AG08395 (cell line): ENCODE measurements around the gene CLSTN3.

ENCODE experiments used
- DNase-seq: peaks from one replicate; pipeline ENCODE4 v3.0.0; 2012; ENCODE audit warnings: mixed read lengths, low spot score

CLSTN3 gene

GRCh38 chr12:7125632-7126227, 4.4 kb upstream of the CLSTN3 start:
- DNase-seq = no peak

GRCh38 chr12:7127916-7128626, 2.1 kb upstream of the CLSTN3 start:
- DNase-seq = no peak

DNA sequence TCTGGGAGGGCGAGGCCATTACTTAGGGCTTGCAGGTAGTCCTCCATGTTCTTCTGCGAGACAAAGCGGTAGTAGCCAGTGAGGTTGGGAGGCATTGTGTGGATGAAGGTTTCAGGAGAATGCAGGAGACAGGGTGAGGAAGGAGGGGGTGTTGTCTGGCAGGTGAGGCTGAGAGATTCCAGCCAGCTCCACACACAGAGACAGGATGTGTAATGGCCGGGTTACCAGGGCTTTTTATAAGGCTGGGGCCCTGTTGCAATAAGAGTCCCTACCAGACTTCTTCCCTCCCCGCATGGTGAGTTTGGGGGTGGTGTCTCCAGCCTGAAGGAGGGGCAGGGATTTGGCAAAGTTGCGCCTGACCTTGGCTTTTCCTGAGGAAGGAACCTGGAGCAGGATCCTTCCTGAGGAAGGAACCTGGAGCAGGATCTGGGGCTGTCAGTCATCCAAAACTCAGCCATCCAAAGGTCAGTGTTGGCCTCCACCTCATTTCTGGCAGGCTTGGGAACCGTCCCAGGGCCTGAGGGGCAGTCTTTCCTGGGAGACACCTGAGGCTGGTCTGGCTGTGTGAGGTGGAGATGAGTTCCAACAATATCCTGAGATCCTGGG, 1.4 kb upstream of the CLSTN3 start, which contains the start of gene RBP5:
Gene RBP5, minus strand, starts transcription at position 209 of the 606 bp plus-strand sequence. Its CDS starts 114 bp downstream, at position 95.
- DNase-seq = no peak

DNA sequence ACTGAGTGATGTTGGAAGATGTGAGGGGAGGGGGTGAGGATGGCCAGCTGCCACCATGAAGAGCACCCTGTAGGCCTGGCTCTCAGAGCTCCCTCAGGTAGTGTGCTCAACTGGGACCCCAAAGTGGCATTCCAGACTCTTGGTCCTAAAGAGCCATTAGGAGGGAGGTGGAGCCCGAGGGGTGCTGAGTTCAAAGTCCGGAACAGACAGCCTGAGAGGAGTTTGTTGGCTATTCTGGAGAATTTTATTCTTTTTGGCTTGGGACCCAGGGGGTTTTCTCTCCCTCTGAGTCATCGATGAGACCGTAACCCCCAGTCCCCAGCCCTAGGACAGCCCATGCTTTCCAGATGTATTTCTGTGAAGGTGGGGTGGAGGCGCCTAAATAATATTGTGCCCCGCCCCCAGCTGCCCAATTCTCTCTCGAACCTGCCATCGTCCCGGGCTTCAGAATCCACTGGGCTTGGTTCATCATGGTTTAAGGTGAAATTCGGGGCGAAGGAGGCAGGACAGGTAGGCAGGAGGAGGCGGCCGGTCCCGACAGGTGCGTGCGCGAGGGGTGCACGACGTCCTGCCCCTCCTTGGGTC, 792 bp upstream of the CLSTN3 start:
- DNase-seq = no peak

- peak; percentile 60 for DNase-seq
Observed at GRCh38 chr12:7130701-7131501, 730 bp downstream of the CLSTN3 start.

DNA sequence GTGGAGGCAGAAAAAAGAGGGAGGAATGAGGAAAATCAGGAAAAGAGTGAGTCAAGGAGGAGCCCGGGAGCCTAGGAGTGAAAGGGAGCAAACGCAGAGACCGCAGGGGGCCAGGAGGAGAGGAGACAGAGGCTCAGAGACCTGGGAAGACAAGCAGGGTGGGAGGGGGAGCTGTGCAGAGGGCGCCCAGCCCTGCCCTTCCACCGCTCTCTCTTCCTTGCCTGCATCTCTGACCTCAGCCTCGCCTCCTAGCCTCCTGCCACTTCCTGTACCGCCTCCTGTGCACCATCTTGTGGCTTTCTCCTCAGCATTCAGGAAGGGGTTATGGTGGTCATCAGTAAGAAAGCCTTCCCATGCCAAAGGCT, 1.3 kb downstream of the CLSTN3 start:
- DNase-seq = no peak

GRCh38 chr12:7134396-7135166, 4.4 kb downstream of the CLSTN3 start:
- DNase-seq = no peak

GRCh38 chr12:7136071-7136470, 5.9 kb downstream of the CLSTN3 start:
- DNase-seq = no peak

GRCh38 chr12:7136676-7137075, 6.5 kb downstream of the CLSTN3 start:
- no peak for DNase-seq

DNA sequence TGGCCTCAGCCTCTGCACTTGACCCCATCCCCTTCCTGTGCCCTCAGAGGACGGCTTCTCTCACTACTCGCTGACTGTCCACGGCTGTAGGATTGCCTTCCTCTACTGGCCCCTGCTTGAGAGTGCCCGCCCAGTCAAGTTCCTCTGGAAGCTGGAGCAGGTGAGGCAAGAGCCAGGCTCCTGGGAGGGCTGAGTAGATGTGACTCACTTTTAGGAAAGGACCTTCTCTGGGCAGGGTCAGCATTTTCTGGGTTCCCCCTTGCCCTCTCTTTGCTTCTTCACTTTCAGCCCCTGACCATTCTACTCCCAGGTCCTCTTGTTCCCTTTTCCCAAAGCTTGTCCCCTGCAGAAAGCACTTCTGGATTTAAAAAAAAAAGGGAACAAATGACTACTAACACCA, 7.7 kb downstream of the CLSTN3 start:
- DNase-seq = no peak

- no peak for DNase-seq
Observed at GRCh38 chr12:7139200-7139599, 9.0 kb downstream of the CLSTN3 start.

DNA sequence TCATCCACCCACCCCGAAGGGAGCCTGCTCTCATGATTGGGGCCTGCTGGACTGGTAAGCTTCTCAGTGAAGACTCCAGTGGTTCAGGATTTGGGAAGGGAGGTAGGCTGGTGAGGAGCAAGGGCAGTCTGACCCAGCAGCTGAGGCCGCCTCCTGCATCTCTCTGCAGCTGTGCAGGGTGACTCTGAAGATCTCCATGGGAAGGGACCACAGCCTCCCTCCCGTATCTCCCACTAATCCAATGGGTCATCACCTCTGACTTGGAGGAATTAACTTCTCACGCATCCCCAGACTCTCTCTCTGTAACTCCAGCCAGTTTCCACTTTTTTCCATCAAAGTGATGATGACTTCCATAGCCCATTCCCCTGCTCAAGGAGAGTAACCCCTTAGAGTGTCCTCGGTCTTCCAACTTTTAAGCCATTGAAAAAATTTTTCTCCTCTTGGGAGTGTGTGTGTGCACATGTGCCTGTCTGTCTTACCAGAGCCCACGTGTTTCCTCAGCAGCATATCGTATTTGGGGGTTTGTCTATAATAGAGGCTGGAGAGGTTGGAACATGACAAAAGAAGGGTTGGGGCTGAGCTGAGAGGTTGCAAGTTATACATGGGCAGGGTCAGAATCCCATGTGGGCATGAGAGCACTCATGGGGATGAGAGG, 11.3 kb downstream of the CLSTN3 start:
- DNase-seq = no peak

GRCh38 chr12:7142056-7142644, 12.0 kb downstream of the CLSTN3 start:
- peak; percentile 81 for DNase-seq

- DNase-seq = no peak
Observed at GRCh38 chr12:7142809-7143465, 12.8 kb downstream of the CLSTN3 start.

DNA sequence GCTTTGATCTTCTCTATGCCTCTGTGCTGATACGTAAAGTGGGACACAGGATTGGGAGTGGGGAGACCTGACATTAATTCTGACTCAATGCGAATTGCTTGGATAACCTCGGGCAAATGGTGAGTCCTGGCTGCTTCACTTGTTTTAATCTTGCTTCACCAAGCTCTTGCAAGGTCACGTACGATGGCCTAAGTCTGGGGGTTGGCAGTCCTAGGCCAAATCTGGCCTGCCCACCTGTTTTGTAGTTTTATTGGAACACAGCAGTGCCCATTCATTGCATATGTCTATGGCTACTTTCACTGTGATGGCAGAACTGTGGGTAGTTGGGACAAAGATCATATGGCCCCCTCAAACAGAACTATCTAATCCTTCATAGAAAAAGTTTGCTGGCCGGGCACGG, 13.4 kb downstream of the CLSTN3 start:
- DNase-seq = no peak

GRCh38 chr12:7144414-7145120, 14.4 kb downstream of the CLSTN3 start:
- peak; percentile 65 for DNase-seq

DNA sequence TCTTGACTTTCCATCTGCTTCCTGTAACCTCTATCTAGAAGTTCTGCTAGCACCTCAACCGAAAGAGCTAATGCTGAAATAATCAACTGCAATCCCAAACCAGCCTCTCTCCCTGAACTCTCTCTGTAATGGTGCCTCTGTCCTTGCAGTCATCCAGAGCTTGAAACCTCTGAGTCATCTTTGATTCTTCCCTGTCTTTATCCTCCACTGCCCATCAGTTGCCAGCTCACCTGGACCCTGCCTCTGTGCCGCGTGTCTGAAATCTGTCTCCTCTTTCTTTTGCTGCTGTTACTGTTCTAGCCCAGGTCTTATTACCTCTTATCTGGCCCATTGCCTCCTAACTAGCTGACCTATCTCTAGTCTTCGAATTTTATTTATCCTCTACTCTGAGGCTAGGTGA, 15.5 kb downstream of the CLSTN3 start:
- no peak for DNase-seq

GRCh38 chr12:7146228-7146627, 16.1 kb downstream of the CLSTN3 start:
- no peak for DNase-seq

DNA sequence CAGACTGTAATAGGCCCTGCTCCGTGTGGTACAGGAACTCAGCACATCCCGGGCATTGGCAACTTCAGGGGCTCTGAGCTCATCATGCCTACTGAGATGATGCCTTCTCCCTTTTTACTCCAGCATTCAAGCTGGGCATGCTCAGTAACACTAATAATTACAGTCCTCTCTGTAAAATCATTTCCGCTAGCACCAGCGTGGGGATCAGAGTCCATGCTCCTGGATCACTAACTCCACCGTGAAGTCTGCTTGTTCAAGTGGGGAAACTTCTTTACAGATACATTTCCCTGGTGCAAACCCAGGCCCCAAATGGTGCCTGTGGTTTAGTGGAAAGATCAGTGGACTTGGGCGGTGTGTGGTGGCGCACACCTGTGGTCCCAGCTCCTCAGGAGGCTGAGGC, 16.7 kb downstream of the CLSTN3 start:
- no peak for DNase-seq
